GM15510 (cell line): ENCODE data around the gene OST4.

ENCODE experiments used
- POLR2A ChIP-seq: IDR thresholded peaks from 3 replicates; pipeline ENCODE4 v1.6.1; 2011; ENCODE audit warnings: borderline replicate concordance; ENCODE audit not compliant: insufficient read length; ENCODE audit errors: extremely low read depth

Gene OST4

DNA sequence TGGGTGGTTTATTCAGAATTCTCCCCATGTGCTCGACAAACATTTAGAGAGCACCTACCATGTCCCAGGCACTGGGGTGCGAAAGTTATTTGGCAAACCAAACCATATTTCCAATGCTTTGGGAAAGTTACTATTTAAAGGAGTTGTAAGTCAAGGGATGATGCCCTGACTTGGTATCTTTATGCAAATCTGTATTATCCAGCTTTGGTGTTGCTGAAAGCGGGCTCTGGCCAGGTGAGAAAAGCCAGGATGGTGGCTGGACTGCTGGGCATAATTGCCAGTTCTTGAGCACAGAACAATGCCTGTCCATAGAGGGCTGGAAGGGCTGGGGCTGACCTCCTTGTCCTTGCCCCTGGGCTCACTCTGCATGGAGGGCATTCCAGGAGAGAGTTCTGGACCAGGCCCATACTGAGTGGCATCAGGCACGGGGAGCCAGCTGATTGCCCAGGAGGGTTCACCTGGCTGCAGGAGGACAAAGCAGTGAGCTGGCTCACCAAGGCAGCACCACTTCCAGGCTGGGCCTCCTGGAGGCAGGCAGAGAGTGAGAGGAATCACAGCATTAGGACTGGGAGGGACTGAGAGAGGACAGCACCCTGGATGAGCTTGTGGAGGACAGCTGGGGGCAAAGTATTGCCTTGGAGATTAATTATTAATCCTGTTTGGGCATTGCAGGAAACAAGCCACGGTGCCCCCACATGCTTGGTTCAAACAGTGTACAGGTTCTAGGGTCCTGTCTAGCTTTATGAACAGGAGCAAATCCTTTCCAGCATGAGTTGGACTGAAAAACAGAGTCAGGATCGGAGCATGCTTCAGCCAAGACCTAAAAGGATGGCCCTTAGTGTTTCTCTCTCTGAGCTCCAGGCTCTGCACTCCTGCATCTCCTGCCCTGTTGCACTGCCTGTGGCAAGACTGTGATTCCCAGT, 22.2 kb upstream of the OST4 start:
- TF ChIP-seq POLR2A: no peak

DNA sequence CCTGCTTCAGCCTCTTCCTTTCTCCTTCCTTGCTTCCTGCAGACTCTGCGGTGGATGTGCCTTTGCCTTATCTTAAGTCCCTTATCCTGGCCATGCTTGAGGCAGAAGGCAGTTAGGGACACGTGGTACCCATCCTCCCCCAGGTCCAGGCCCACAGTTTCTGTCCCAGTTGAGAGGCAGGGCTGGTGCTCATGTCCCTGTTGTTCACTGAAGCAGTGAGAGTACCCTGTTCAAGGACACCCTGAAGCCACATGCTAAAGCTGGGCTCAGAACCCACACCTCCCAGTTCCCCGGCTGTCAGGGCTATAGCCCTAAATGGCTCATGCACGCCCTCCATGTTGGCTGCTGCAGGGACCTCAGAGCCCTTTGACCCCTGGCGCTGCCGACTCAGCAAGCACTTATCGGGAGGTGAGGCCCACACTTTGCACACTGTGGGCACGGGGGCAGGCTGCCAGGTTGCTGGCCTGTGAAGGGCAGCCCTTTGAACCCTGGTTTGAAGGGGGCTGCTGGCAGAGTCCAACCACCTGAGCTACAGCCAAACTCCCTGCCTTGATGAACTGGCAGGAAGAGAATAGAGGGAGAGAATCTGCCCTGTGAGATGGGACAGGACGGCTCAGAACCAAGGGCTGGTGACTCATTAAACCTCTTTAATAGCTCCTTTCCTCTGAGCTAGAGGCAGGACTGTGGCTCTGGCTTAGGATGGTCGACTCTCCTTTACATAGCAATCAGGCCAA, 21.4 kb upstream of the OST4 start:
- no peak for TF ChIP-seq POLR2A

DNA sequence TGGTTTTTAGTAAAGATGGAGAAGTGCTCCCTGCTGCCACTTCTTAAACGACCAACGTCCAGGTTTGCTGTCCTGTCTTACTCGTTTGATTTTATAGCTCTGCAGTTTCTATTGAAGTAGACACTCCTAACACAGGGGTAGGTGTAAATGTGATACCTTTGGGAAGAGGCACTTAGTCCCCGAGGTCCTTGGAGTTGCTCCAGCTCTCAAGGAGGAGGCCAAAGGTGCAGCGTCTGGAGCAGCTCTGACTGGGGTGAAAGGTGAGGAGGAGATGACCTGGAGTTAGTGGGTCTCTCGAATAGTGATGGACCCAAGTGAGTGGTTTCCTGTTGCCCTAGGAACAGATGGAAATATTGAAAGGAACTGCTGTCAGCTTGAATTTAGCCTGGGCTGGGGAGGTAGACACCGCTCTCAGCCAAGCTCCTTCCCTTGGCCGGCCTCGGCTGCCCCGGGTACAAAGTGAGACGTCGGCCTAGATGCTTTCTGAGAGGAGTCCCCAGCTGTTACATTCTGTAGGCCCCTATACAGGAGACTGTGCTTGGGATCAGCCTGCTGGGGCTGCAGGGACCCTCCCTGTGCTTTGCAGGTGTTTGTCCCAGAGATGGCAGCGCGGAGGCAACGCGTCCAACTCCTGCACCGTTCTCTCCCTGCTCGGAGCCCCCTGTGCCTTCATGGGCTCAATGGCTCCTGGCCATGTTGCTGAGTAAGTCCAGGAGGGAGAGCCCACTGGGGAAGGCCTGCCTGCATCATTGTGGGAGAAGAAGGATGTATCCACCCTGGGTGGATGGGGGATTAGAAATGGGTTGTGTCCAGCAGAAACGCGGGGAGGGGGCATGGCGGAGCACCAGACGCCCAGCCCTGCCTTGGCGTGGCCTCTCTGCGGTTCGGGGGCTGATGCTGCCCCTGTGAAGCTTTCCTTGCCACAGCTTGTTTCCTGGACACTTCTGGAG, 20.6 kb upstream of the OST4 start:
- no peak for TF ChIP-seq POLR2A

DNA sequence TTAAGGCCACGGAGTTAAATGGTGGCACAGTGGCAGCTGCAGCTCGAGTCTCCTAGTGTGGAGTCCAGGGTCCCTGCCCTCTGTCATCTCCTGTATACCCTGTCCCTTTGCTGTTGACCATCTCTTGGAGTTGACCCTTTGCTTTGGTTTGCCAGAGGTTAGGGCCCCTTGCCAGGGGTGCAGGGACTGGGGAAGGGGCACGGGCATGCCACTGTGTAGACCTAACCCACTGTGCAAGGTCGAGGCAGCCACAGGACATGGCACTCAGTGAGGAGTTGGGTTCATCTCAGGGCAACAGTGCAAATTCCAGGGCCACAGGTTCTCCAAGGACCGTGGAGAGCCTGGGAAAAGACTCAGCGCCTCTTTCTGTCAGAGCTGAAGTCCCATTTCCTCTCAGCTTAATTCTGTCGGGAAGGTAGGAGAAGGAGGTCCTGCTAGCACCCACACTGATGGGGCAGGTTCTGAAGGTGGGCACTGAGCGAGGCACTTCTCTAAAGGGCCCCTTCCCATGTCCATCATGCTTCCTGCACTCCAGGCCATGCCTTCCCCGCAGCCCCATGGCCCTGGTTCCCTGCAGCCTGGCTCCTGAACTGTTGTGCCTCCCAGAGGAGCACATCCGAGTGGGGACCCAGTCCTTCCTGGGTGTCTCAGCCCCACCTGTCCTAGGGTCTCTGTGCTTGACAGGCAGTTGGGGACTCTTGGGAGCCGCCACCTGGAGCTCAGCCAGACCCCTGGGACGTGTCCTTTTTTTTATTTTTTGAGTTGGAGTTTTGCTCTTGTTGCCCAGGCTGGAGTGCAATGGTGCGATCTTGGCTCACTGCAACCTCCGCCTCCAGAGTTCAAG, 17.9 kb upstream of the OST4 start:
- no peak for TF ChIP-seq POLR2A

DNA sequence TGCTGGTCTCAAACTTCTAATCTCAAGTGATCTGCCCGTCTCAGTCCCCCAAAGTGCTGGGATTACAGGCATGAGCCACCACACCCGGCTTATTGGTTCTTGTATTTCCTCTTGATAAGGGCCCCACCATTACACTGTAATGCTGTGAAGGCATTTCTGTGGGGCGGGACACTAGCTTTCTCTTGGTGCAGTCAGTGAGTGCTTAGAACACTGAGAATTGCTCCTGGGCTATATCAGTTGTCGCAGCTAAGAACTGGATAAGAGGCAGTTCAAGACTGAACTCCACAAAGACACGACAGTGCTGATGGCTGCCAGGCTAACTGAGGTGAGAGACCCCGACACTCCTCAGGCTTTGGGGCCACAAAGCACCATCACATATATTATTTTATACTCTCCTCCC, 17.2 kb upstream of the OST4 start:
- no peak for TF ChIP-seq POLR2A

DNA sequence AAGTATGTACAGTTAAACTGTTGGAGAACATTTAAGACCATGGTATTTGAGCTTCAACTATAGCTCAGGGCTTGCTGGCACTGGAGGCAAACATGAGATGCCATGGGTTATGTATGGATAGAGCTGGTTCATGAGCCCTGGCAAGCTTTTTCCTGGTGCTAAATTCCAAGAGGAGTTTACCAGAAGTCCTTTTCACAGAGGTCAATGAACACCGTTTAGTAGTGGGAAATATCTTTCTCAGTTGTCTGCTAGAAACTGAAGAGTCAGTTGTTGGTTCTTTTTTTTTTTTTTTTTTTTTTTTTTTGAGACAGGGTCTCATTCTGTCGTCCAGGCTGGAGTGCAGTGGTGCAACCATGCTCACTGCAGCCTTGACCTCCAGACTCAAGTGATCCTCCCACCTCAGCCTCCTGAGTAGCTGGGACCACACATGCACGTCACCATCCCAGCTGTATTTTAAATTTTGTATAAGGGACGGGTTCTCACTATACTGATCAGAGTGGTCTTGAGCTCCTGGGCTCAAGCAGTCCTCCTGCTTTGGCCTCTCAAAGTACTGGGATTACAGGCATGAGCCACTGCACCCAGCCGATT, 16.5 kb upstream of the OST4 start:
- no peak for TF ChIP-seq POLR2A

DNA sequence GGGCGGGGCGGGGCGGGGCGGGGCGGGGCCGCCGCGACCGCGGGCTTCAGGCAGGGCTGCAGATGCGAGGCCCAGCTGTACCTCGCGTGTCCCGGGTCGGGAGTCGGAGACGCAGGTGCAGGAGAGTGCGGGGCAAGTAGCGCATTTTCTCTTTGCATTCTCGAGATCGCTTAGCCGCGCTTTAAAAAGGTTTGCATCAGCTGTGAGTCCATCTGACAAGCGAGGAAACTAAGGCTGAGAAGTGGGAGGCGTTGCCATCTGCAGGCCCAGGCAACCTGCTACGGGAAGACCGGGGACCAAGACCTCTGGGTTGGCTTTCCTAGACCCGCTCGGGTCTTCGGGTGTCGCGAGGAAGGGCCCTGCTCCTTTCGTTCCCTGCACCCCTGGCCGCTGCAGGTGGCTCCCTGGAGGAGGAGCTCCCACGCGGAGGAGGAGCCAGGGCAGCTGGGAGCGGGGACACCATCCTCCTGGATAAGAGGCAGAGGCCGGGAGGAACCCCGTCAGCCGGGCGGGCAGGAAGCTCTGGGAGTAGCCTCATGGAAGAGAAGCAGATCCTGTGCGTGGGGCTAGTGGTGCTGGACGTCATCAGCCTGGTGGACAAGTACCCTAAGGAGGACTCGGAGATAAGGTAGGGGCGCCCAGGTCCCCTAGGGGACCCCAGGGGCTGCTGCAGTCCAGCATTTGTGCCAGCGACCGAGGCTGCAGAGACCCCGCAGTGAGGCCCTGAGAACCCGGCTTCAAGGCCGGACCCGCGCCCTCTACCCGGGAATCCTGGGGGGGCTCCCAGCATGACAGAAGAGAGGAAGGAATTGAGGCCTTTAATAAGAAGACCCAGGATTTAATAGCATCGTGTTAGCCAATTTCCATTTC, 15.5 kb upstream of the OST4 start, which contains the start of gene KHK:
KHK (plus strand) TSS at position 49 of the 870 bp plus-strand sequence; CDS start at position 537, 488 bp downstream.
- peak; percentile 32 for TF ChIP-seq POLR2A

DNA sequence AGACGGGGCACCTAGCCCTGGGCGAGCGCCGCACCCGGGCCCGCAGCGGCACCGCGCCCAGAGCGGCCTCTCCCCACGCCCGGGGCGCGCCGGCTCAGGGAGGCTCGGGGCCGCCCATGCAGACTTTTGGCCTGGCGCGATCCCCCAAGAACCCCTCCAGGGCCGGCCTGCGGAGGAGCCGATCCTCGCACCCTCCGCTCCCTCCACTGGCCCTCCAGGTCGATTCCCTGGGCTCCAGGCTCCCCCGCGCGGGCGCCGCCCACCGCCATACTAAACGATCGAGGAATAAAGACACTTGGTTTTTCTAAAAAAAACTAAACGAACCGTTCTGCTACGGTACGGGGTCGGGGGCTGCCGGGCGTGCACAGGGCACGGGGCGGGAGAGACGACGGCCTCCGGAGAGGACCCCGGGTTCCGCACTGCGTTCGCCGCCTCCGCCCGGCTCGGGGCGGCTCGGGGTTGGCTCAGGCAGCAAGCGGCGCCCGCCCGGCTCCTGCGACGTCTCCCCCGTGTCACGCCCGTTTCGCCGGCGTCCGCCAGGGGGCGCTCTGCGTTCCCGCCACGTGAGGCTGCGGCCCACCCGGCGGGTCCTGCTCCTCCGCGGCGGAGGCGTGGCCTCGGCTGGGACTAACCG, 14.8 kb upstream of the OST4 start:
- peak; percentile 65 for TF ChIP-seq POLR2A

DNA sequence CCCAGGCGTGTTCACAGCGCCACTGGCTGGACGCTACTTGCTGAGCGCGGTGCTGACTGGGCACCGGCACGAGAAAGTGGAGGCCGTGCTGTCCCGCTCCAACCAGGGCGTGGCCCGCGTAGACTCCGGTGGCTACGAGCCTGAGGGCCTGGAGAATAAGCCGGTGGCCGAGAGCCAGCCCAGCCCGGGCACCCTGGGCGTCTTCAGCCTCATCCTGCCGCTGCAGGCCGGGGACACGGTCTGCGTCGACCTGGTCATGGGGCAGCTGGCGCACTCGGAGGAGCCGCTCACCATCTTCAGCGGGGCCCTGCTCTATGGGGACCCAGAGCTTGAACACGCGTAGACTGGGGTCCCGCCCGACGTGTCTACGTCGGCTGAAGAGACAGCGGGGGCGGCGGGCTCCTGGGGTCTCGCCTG, 14.2 kb upstream of the OST4 start:
- TF ChIP-seq POLR2A: peak; percentile 36

DNA sequence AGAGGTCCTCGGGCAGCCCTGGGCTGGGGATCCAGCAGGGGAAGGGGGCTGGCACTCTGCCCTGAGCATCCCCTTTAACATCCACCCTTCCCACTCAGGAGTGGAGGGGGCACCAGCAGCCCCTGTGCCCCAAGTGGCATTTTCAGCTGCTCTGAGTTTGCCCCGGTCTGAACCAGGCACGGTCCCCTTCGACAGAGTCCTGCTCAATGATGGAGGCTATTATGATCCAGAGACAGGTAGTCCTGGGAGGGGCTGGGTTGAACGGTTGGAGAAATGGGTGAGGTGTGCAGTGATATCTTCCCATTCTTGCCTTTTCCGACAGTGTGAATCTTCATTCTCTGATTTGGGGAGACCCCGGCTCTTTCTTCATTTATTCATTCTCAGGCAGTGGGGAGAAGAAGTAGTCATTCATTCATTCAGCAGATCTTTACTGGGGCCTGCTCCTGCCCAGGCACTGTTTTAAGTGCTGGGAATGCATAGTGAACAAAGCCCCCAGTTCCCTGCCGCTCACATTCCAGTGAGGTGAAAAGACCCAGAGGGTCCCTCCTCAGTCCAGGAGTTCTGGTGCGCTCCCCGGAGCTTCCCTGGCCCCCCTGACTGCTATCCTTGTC, 13.7 kb upstream of the OST4 start:
- TF ChIP-seq POLR2A: no peak

DNA sequence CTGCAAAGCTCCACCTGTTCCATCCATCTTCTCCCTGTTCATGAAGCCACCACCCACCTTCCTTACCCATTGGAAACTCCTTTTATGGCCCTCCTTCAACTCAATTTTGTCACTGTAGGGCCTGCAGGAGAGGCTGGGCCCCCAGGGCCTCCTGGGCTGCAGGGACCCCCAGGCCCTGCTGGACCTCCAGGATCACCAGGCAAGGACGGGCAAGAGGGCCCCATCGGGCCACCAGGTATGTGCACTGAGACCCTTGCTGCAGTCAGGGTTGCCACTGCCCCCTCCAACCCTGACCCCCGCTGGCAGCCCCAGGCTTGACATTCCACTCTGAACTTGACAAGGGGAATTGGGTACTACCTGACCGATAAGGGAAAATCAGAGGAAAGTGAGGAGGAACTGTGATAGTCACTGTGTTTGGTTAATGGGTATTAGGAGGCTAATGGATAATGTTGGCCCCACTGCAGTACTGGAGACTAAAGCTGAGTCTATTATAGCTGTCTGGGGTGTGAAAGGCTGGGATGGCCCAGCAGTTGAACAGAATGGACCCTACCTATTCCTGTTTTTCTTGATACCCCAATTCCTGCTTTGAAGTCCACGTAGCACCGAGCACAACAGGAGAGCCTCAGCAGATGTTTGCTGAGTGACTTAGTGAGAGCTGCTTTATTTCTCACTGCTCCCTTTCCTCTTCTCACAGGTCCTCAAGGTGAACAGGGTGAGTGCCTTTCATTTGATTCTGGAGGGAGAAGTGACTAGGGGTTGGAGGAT, 13.0 kb upstream of the OST4 start:
- TF ChIP-seq POLR2A: no peak
